PC-9 (cell line): ENCODE results near the gene ELMO1.

Source experiments
- EZH2 ChIP-seq: fragments of 200-600 bp; sonication (generic); IDR thresholded peaks from 2 replicates; pipeline ENCODE4 v1.8.0; 2017; ENCODE audit warnings: antibody characterized with exemption, low read depth
- TF ChIP-seq, protein P1 (sequence below): fragments of 200-600 bp; sonication (generic); conservative IDR thresholded peaks from 2 replicates; pipeline ENCODE4 v1.6.1; 2017; ENCODE audit warnings: mixed run types, antibody characterized with exemption, mild to moderate bottlenecking, moderate library complexity

DNA sequence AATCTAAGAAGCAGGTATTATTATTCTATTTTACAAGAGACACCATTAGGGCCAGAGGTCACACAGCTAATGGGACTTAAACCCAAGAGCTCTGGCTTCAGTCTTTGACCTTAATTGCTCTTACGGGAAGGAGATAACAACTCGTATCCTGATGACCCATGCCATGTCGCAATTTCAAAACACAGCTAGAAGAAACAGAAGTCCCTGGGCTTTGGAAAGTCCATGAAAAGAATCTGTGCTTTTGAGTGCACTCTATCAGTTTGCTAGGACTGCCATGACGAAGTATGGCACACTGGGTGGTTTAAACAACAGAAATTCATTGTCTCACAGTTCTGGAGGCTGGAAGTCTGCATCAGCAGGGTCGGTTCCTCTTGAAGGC, 476.5 kb downstream of the ELMO1 start:
- TF ChIP-seq, protein P1, sequence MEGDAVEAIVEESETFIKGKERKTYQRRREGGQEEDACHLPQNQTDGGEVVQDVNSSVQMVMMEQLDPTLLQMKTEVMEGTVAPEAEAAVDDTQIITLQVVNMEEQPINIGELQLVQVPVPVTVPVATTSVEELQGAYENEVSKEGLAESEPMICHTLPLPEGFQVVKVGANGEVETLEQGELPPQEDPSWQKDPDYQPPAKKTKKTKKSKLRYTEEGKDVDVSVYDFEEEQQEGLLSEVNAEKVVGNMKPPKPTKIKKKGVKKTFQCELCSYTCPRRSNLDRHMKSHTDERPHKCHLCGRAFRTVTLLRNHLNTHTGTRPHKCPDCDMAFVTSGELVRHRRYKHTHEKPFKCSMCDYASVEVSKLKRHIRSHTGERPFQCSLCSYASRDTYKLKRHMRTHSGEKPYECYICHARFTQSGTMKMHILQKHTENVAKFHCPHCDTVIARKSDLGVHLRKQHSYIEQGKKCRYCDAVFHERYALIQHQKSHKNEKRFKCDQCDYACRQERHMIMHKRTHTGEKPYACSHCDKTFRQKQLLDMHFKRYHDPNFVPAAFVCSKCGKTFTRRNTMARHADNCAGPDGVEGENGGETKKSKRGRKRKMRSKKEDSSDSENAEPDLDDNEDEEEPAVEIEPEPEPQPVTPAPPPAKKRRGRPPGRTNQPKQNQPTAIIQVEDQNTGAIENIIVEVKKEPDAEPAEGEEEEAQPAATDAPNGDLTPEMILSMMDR: no peak
- no peak for TF ChIP-seq EZH2
